HTR-8/SVneo (cell line): ENCODE measurements around the gene NACA.
A peak's percentile ranks its signal among the peaks of the same experiment; 100 is the strongest.

Experiments used
- DNase-seq: peaks from one replicate; pipeline ENCODE4 v3.0.0; 2011; ENCODE audit warnings: low spot score, mixed read lengths; ENCODE audit not compliant: insufficient read length
- FAIRE-seq: peaks from 2 replicates; lab custom pipeline; 2011; peaks lifted over from hg19 to GRCh38; lab: Jason Lieb, UNC

The NACA gene

GRCh38 chr12:56695327-56696101, 29.6 kb downstream of the NACA start:
- FAIRE-seq (no peak), DNase-seq (no peak)

- no peak for DNase-seq
- no peak for FAIRE-seq
Measured at GRCh38 chr12:56694161-56694560, 30.9 kb downstream of the NACA start.

GRCh38 chr12:56688846-56689109, 36.3 kb downstream of the NACA start:
- DNase-seq: peak; percentile 41
- FAIRE-seq: no peak

GRCh38 chr12:56688129-56688845, 36.8 kb downstream of the NACA start, which contains the start of gene PTGES3:
Gene PTGES3, minus strand, starts transcription at chr12:56688284. Its CDS starts 285 bp downstream, at chr12:56687999.
- FAIRE-seq (peak; percentile 74), DNase-seq (peak; percentile 96)

- DNase-seq (peak; percentile 24), FAIRE-seq (no peak)
Measured at GRCh38 chr12:56687223-56688128, 37.6 kb downstream of the NACA start.

GRCh38 chr12:56684745-56685359, 40.2 kb downstream of the NACA start:
- FAIRE-seq (no peak), DNase-seq (no peak)

- DNase-seq (no peak), FAIRE-seq (no peak)
Measured at GRCh38 chr12:56682323-56682722, 42.8 kb downstream of the NACA start.

GRCh38 chr12:56679883-56680575, 45.1 kb downstream of the NACA start:
- FAIRE-seq: no peak

GRCh38 chr12:56678852-56679251, 46.2 kb downstream of the NACA start:
- no peak for DNase-seq
- FAIRE-seq: no peak

More at GRCh38 chr12:56679883-56680575, 45.1 kb downstream of the NACA start:
- no peak for DNase-seq

GRCh38 chr12:56677680-56678079, 47.4 kb downstream of the NACA start:
- FAIRE-seq (no peak), DNase-seq (no peak)

GRCh38 chr12:56676851-56677580, 48.1 kb downstream of the NACA start:
- DNase-seq (no peak), FAIRE-seq (no peak)

GRCh38 chr12:56671608-56672007, 53.5 kb downstream of the NACA start:
- no peak for FAIRE-seq
- DNase-seq: no peak

- DNase-seq: no peak
- FAIRE-seq: no peak
Measured at GRCh38 chr12:56670836-56671235, 54.3 kb downstream of the NACA start.

- no peak for FAIRE-seq
- no peak for DNase-seq
Measured at GRCh38 chr12:56668197-56668457, 57.0 kb downstream of the NACA start.
